GM10266 (cell line): ENCODE data around the gene TRPC4.

Experiments
- DNase-seq: peaks from one replicate; pipeline ENCODE4 v3.0.0; 2012; ENCODE audit errors: extremely low spot score
- TF ChIP-seq, protein P1 (sequence below): IDR thresholded peaks from 2 replicates; pipeline ENCODE4 v1.5.1; 2012; ENCODE audit warnings: mild to moderate bottlenecking, low read depth; ENCODE audit not compliant: control insufficient read depth, insufficient read depth; ENCODE audit errors: missing control alignments

The TRPC4 gene

DNA sequence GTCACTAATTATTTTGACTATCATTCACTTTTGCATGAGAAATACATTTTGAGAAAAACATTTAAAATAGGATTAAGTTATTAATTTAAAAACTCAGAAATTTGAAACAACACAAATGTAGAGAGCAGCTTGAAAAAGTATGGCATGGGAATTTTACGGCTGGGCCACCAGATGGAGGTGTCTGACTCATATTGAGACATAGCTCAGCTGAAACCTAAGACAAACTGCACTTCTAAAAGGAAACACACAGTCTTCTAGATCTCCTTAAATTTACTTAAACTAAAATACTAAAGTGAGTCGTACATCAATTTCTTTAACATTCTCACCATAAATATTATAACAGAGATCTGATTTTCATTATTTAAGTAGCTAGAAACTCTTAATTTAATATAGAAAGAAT lies 229.1 kb downstream of the TRPC4 start:
- DNase-seq = no peak
- TF ChIP-seq, protein P1, sequence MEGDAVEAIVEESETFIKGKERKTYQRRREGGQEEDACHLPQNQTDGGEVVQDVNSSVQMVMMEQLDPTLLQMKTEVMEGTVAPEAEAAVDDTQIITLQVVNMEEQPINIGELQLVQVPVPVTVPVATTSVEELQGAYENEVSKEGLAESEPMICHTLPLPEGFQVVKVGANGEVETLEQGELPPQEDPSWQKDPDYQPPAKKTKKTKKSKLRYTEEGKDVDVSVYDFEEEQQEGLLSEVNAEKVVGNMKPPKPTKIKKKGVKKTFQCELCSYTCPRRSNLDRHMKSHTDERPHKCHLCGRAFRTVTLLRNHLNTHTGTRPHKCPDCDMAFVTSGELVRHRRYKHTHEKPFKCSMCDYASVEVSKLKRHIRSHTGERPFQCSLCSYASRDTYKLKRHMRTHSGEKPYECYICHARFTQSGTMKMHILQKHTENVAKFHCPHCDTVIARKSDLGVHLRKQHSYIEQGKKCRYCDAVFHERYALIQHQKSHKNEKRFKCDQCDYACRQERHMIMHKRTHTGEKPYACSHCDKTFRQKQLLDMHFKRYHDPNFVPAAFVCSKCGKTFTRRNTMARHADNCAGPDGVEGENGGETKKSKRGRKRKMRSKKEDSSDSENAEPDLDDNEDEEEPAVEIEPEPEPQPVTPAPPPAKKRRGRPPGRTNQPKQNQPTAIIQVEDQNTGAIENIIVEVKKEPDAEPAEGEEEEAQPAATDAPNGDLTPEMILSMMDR = peak; percentile 13

DNA sequence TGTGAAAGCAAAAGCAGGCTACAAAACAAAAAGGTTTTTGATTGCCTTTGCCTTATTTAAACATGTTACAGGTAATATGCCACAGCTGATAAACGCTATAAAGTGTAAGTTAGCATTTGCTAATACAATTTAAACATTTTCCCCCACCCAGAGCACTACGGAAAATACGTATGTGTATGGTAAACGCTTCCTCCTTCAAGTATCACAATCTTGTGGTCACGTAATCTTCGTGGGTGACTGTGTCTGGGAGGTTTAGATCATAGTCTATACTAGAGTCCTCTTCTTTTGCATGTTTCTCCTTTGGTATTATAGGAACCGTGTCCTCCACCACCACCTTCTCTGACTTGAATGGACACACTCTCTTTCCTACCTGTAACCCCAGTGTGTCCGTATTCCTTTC lies 232.9 kb downstream of the TRPC4 start:
- no peak for DNase-seq
- TF ChIP-seq, protein P1 = no peak

DNA sequence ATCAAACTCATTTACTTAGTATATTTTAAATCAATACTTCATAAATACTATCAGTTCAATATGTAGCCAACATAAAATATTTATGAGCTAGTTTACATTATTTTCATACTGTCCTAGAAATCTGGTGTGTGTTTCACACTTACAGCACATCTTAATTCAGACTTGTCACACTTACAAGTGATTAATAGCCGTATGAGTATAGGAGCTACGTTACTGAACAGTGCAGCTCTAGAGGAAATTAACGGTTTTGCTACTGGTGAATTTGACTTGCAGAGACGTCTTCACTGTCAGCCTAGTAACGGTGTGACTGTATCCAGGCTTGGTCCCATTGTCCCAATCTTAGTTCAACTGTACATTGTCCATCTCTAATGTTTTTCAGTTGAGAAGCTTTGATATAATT lies 237.3 kb downstream of the TRPC4 start:
- TF ChIP-seq, protein P1 = no peak
- DNase-seq = no peak

DNA sequence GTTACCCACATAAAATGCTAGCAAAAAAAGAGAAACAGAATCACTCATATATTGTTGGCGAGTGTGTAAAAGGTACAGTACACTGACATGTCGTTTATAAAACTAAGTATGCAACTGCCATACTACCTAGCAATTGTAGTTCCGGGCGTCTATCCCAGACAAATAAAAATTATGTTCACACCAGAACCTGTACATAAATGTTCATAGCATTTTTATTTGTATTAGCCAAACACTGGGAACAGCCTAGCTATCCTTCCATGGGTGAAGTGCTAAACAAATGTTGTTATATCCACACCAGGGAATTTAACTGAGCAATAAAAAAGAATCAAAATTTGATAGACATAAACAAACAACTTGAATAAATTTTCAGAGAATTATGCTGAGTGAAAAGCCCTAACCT lies 242.1 kb downstream of the TRPC4 start:
- DNase-seq = no peak
- TF ChIP-seq, protein P1 = no peak

DNA sequence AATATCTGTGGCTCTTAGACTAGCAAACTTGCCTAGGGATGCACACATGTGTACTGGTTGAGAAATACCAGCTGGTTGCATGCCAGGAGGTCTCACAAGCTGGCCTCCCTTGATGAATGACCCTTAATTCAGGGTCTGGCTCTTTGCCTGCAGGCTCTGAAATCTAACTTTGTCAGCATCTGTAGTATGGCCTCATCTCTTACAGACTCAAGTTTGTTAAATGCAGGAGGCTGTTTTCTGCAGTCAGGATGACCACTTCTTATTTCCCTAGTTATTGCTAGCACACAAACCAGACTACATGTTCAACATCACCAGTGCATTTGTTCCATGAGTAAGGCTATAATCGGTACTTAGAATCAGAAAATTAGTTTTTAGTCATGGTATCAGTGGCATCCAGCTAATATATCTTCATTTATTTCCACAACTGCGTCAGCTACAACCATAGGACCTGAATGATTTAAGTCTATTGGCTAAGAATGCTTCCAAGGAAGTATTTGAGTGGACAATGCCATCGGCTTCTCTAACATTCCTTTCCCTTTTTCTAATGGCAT lies 247.7 kb downstream of the TRPC4 start:
- TF ChIP-seq, protein P1 = no peak
- no peak for DNase-seq

DNA sequence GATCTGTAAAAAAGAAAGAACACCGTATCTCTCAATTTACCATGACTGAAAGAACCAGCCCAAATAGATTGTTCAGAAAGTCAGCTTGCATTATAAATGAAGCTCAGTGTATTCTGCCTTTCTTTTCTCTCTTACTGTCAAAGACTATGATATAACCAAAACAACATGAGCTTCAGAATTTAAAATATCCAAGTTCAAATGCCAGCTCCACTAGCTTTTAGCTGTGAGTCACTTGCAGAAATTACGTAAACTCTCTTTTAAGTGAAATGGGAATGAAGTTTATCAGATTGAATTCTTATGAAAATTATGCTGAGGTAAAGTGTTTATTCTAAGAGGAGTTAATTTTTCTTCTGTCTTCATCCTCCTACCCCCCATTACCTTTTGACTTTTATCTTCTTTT lies 251.0 kb downstream of the TRPC4 start:
- DNase-seq = no peak

DNA sequence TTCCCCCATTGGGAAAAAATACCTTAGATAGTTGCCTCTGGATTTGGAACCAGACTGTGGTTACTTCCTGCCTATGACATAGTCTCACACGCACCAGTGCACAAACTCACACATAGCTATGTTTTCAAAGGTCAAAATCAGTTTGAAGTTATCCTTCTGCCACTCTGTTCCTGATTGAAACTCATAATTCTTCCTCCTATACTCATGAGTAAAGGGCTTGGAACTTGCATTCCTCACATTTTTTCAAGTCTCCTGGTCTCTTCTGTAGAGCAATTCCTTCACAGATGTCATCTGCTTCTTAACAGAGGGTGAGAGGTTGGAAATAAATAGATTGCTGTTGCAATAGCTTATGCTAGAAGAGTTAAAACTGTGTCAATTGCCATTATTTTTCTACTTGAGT lies 252.4 kb downstream of the TRPC4 start:
- TF ChIP-seq, protein P1 = no peak
- DNase-seq = no peak

More for the DNA sequence above, 251.0 kb downstream of the TRPC4 start:
- TF ChIP-seq, protein P1 = no peak
